T47D (cell line): ENCODE measurements around the gene TRIM74.
"Not testable (repeated sequence)": the region's sequence is repeated elsewhere in the genome, so short reads cannot be mapped to it uniquely, and the experiment has no call there.

Source experiments
- DNase-seq, 2 experiments: peaks; one replicate each; pipeline versions ENCODE4 v3.0.0 to v3.0.0-alpha.2; 2011 to 2012; ENCODE audit warnings: low read depth in 1 of 2, low spot score in 1 of 2
- in situ Hi-C: cut with HindIII; loops from 2 replicates; pipeline ENCODE4 v1.10.0; 2016; ENCODE audit warnings: low sequenced_read_pairs, low pct_unique_long_range_greater_than_20kb

Gene TRIM74

GRCh38 chr7:72963056-72963455 is 6.2 kb downstream of the TRIM74 start:
- in situ Hi-C loops, DNase-seq: not testable (repeated sequence)

- DNase-seq, in situ Hi-C loops: not testable (repeated sequence)
These were observed 8.0 kb downstream of the TRIM74 start for GRCh38 chr7:72961346-72961650.

- DNase-seq, in situ Hi-C loops: not testable (repeated sequence)
These were observed 8.5 kb downstream of the TRIM74 start for GRCh38 chr7:72960626-72961345.

- in situ Hi-C loops, result not testable (repeated sequence)
These were observed 9.2 kb downstream of the TRIM74 start for GRCh38 chr7:72960029-72960428.

GRCh38 chr7:72954563-72955198 is 14.6 kb downstream of the TRIM74 start:
- in situ Hi-C loops, DNase-seq: not testable (repeated sequence)

More at GRCh38 chr7:72960029-72960428, 9.2 kb downstream of the TRIM74 start:
- DNase-seq, result not testable (repeated sequence)

- DNase-seq, in situ Hi-C loops: not testable (repeated sequence)
These were observed 15.2 kb downstream of the TRIM74 start for GRCh38 chr7:72953901-72954562.

GRCh38 chr7:72950432-72950831 is 18.8 kb downstream of the TRIM74 start:
- DNase-seq, in situ Hi-C loops: not testable (repeated sequence)

- DNase-seq, in situ Hi-C loops: not testable (repeated sequence)
These were observed 19.6 kb downstream of the TRIM74 start for GRCh38 chr7:72949686-72950085.

GRCh38 chr7:72949276-72949675 is 20.0 kb downstream of the TRIM74 start:
- DNase-seq, in situ Hi-C loops: not testable (repeated sequence)

- DNase-seq, in situ Hi-C loops: not testable (repeated sequence)
These were observed 20.6 kb downstream of the TRIM74 start for GRCh38 chr7:72948714-72949113.

GRCh38 chr7:72946130-72946745 is 23.0 kb downstream of the TRIM74 start:
- in situ Hi-C loops, DNase-seq: not testable (repeated sequence)

GRCh38 chr7:72945597-72945996 is 23.7 kb downstream of the TRIM74 start:
- in situ Hi-C loops, DNase-seq: not testable (repeated sequence)

- in situ Hi-C loops, DNase-seq: not testable (repeated sequence)
These were observed 24.3 kb downstream of the TRIM74 start for GRCh38 chr7:72944937-72945336.

- DNase-seq, in situ Hi-C loops: not testable (repeated sequence)
These were observed 26.3 kb downstream of the TRIM74 start for GRCh38 chr7:72942956-72943355.

GRCh38 chr7:72942022-72942705 is 27.1 kb downstream of the TRIM74 start:
- DNase-seq, in situ Hi-C loops: not testable (repeated sequence)

- DNase-seq, in situ Hi-C loops: not testable (repeated sequence)
These were observed 41.0 kb downstream of the TRIM74 start for GRCh38 chr7:72928216-72928615.

- in situ Hi-C loops, DNase-seq: not testable (repeated sequence)
These were observed 41.5 kb downstream of the TRIM74 start for GRCh38 chr7:72927791-72928190.
